Activated CD4-positive, alpha-beta memory T cell treated with anti-CD3 and anti-CD28 coated beads, Interleukin-2, amount 10 ng/mL, durations not matched to agents 7 days and 5 days (primary cell): ENCODE measurements around the gene SEC31A. TPM values are rescaled to one million over a fixed set of nuclear protein-coding genes. Genes with fewer than 3 reads are reported as not detected.
"Not testable (repeated sequence)": the region's sequence is repeated elsewhere in the genome, so short reads cannot be mapped to it uniquely, and the experiment has no call there.

ENCODE experiments used
- CTCF ChIA-PET: fragments of 350-600 bp; sonication (Branson Sonifier 250); formaldehyde crosslinking; loops from one replicate; lab custom pipeline; 2021; ENCODE audit warnings: antibody characterized with exemption, inconsistent platforms; lab: Charles Lee
- POLR2A ChIA-PET: fragments of 350-600 bp; sonication (Branson Sonifier 250); formaldehyde crosslinking; loops from one replicate; lab custom pipeline; 2021; ENCODE audit warnings: antibody characterized with exemption; lab: Charles Lee
- DNase-seq: peaks from one replicate; pipeline ENCODE4 v3.0.0-alpha.2; 2020
- H3K27ac Mint-ChIP-seq: one replicate; pipeline ENCODE4 v1.8.0; 2021; ENCODE audit warnings: mild to moderate bottlenecking, mixed read lengths
- H3K27me3 Mint-ChIP-seq: one replicate; pipeline ENCODE4 v1.8.0; 2021; ENCODE audit warnings: mixed read lengths
- H3K36me3 Mint-ChIP-seq: one replicate; pipeline ENCODE4 v1.8.0; 2021; ENCODE audit warnings: low read depth, mixed read lengths
- H3K4me1 Mint-ChIP-seq: one replicate; pipeline ENCODE4 v1.8.0; 2021; ENCODE audit warnings: mixed read lengths
- H3K4me3 Mint-ChIP-seq: one replicate; pipeline ENCODE4 v1.8.0; 2021; ENCODE audit warnings: mild to moderate bottlenecking, mixed read lengths
- H3K9me3 Mint-ChIP-seq: one replicate; pipeline ENCODE4 v1.8.0; 2021; ENCODE audit warnings: mixed read lengths
- total RNA-seq, 2 experiments: library from RNA; stranded (reverse); gene quantifications; one replicate each; pipeline ENCODE4 v1.2.3, GENCODE V29; 2021

The SEC31A gene
- 100 to 1,000 TPM; 102 to 108 TPM for total RNA-seq

DNA sequence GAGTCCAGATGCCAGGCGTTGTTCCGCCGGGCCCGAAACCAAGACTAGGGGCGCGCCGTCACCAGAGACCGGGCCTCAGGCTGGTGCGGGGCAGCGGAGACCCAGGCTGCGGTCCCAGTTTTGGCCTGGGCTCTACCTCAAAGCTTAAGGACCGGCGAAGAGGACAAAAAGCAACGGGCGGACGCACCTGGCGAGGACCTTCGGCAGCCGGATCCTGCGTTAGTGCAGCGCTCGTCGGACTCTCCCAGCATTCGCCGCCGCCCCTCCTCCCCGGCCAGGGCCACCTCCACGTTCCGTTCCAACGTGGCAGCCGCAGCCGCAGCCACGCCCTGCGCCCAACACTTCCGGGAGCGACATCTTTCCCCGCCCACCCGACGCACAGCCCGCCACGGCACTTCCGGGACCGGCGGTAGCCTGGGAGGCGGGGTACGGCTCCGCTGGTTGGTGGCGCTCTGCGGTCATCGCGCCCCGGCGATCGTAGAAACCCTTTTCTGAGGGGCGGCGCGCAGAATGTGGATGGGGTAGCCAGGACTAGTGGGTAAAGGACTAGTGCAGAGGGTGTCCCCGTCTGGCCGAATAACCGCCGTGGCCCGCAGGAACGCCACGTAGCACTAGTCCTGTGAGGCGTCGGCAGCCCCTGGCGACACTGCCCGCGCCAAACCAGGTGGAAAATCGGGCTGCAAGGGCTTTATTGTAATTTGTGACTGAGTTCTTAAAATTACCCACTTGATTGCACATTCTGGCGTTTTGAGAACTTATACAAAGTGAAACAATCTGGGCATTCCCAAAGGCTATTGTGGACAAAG, at the start of gene SEC31A:
Gene SEC31A (minus strand): TSS at position 253 of the 806 bp plus-strand sequence. CDS start 9,217 bp downstream, outside the sequence.
- POLR2A ChIA-PET, result interaction anchor here (1.0 to 4.5 kb wide), 7 partner anchors 9 to 144 kb away, joined by 3 to 51 read pairs (median 8); partner anchors contain the start of genes COPS4 and THAP9

DNA sequence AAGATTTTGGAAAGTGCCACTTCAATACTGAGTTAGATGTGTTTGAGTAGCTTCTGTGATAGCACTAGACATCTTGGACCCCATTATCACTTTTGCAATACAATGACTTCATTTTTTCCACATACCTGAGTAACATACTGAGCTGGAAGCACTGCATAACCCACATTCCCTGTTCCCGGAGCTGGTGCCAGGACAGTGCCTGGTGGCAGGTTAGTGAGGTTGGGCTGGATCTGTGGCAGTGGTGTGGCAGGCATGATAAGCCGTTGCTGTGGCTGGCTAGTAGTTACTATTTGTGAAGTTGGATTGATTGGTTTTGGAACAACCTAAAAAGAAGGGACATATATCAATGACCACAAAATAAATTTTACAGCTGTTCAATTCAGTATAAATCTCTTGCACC, 48.5 kb upstream of the SEC31A start:
- Mint-ChIP-seq H3K27ac (no peak overlapping the region), H3K36me3 (peaks cover 66% of the 10 kb centered on the region), H3K9me3 (no peaks in the 10 kb centered on the region), H3K4me3 (no peak overlapping the region), H3K4me1 (no peaks in the 10 kb centered on the region), H3K27me3 (no peaks in the 10 kb centered on the region)
- CTCF ChIA-PET, result no interaction called here
- POLR2A ChIA-PET, result interaction anchor here (1.2 to 1.3 kb wide), 2 partner anchors 12 to 40 kb away, joined by 3 read pairs; no protein-coding TSS in a partner anchor
- no peak for DNase-seq

More for the DNA sequence above, at the start of gene SEC31A:
- Mint-ChIP-seq H3K27me3 (no peaks in the 10 kb centered on the region), H3K27ac (peak within 1 kb of the TSS; percentile 88), H3K36me3 (peaks cover 23% of the 10 kb centered on the region), H3K9me3 (no peaks in the 10 kb centered on the region), H3K4me1 (peaks cover 54% of the 10 kb centered on the region), H3K4me3 (peak within 1 kb of the TSS; percentile 83)
- CTCF ChIA-PET, result interaction anchor here (0.7 to 1.0 kb wide), 3 partner anchors 9 to 219 kb away, joined by 3 to 7 read pairs (median 4); partner anchors contain the start of gene THAP9
- peak; percentile 98 for DNase-seq

DNA sequence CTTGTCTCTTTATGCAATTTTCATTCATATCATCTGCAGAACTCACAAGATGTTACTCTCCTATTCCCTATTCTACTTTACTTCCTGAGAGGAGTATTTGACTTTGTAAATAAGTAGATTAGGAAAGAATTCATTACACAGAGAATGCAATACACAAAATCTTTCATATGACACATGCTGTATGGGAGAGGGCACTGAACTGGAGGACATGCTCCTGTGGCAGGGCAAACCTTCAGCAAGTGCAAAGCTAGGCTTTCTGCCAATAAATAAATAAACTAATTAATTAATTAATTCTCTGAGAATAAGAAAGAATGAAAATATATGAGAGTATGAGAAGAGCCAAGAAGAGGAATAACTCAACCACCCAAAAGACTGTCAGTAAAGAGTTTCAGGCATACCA, 43.5 kb upstream of the SEC31A start:
- H3K27ac Mint-ChIP-seq, result no peak overlapping the region
- no peak for DNase-seq

GRCh38 chr4:82930848-82931755, 40.1 kb upstream of the SEC31A start:
- Mint-ChIP-seq H3K36me3 (peaks cover 53% of the 10 kb centered on the region), H3K27me3 (no peaks in the 10 kb centered on the region)

More for the DNA sequence above, 43.5 kb upstream of the SEC31A start:
- Mint-ChIP-seq H3K4me1 (no peaks in the 10 kb centered on the region), H3K27me3 (no peaks in the 10 kb centered on the region), H3K4me3 (no peak overlapping the region), H3K36me3 (peaks cover 68% of the 10 kb centered on the region), H3K9me3 (no peaks in the 10 kb centered on the region)
- ChIA-PET CTCF (no interaction called here), POLR2A (no interaction called here)

DNA sequence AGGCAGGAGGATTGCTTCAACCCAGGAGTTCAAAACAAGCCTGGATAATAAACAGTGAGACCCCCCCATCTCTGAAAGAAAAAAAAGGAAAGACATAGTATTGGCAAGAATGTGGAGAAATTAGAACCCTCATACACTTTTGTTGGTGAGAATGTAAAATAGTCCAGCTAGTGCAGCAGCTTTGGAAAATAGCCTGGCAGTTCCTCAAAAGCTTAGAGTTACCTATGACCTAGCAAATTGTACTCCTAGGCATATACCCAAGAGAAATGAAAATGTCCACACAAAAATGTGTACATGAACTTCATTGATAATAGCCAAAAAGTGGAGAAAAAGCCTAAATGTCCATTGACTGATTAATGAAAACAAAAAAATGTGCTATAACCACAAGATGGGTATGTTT, 30.8 kb upstream of the SEC31A start:
- ChIA-PET POLR2A (interaction anchor here (1.3 kb wide), 1 partner anchor 30 kb away, joined by 3 read pairs; no protein-coding TSS in a partner anchor), CTCF (no interaction called here)
- Mint-ChIP-seq H3K27ac (no peak overlapping the region), H3K4me1 (no peaks in the 10 kb centered on the region), H3K4me3 (no peak overlapping the region), H3K9me3 (no peaks in the 10 kb centered on the region), H3K36me3 (peaks cover 4% of the 10 kb centered on the region), H3K27me3 (no peaks in the 10 kb centered on the region)
- DNase-seq, result no peak

More at GRCh38 chr4:82930848-82931755, 40.1 kb upstream of the SEC31A start:
- no peak overlapping the region for H3K27ac Mint-ChIP-seq
- no peak overlapping the region for H3K4me3 Mint-ChIP-seq
- no peak for DNase-seq
- ChIA-PET CTCF (interaction anchor here (0.7 kb wide), 1 partner anchor 244 kb away, joined by 3 read pairs; no protein-coding TSS in a partner anchor), POLR2A (no interaction called here)
- no peaks in the 10 kb centered on the region for H3K4me1 Mint-ChIP-seq
- H3K9me3 Mint-ChIP-seq, result no peaks in the 10 kb centered on the region

GRCh38 chr4:82919386-82919785, 28.4 kb upstream of the SEC31A start:
- Mint-ChIP-seq H3K9me3 (no peaks in the 10 kb centered on the region), H3K4me1 (no peaks in the 10 kb centered on the region), H3K27ac (no peak overlapping the region), H3K4me3 (no peak overlapping the region), H3K27me3 (no peaks in the 10 kb centered on the region), H3K36me3 (peaks cover 5% of the 10 kb centered on the region)
- POLR2A ChIA-PET, result no interaction called here
- no peak for DNase-seq
- CTCF ChIA-PET, result no interaction called here

DNA sequence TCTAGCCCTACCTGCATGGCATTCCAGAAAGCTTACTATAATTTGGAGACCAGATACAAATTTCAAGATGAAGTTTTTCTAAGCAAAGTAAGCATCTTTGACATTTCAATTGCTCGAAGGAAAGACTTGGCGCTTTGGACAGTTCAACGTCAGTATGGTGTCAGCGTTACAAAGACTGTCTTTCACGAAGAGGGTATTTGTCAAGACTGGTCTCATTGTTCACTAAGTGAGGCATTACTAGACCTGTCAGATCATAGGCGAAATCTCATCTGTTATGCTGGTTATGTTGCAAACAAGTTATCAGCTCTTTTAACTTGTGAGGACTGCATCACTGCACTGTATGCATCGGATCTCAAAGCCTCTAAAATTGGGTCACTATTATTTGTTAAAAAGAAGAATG, 27.1 kb upstream of the SEC31A start:
- H3K9me3 Mint-ChIP-seq, result no peaks in the 10 kb centered on the region
- H3K36me3 Mint-ChIP-seq, result peaks cover 6% of the 10 kb centered on the region
- H3K4me3 Mint-ChIP-seq, result no peak overlapping the region
- no peaks in the 10 kb centered on the region for H3K27me3 Mint-ChIP-seq
- DNase-seq, result no peak
- no peaks in the 10 kb centered on the region for H3K4me1 Mint-ChIP-seq
- ChIA-PET CTCF (no interaction called here), POLR2A (no interaction called here)
- H3K27ac Mint-ChIP-seq, result no peak overlapping the region

DNA sequence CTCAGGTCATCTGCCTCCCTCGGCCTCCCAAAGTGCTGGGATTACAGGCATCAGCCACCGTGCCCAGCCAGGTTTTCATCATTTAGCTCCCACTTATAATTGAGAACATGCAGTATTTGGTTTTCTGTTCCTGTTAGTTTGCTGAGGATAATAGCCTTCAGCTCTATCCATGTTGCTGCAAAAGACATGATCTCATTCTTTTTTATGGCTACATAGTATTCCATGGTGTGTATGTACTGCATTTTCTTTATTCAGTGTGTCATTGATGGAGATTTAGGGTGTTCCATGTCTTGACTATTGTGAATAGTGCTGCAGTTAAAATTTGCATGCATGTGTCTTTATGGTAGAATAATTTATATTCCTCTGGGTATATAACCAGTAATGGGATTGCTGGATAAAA, 23.0 kb upstream of the SEC31A start:
- H3K9me3 Mint-ChIP-seq, POLR2A ChIA-PET, H3K4me3 Mint-ChIP-seq, CTCF ChIA-PET, H3K27me3 Mint-ChIP-seq, H3K4me1 Mint-ChIP-seq, H3K27ac Mint-ChIP-seq, DNase-seq: not testable (repeated sequence)
- peaks cover 11% of the 10 kb centered on the region for H3K36me3 Mint-ChIP-seq

DNA sequence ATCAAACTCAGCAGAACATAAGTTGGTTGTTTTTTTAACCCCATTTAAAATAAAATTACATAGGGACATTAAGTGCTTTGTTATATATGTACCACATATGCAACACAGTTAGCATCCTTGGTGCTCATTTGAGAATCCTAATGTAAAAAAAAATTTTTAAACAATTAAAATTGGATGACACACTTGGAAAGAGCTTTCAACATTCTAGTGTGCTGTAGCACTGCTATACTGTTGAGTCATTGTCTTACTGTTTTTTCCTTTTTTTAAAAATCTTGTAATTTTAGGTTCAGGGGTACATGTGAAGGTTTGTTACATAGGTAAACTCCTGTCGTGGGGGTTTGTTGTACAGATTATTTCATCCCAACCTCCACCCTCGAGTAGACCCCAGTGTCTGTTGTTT, 22.4 kb upstream of the SEC31A start:
- Mint-ChIP-seq H3K36me3 (peaks cover 11% of the 10 kb centered on the region), H3K27ac (no peak overlapping the region), H3K4me3 (no peak overlapping the region), H3K27me3 (no peaks in the 10 kb centered on the region), H3K4me1 (no peaks in the 10 kb centered on the region), H3K9me3 (no peaks in the 10 kb centered on the region)
- no peak for DNase-seq
- POLR2A ChIA-PET, result no interaction called here
- CTCF ChIA-PET, result no interaction called here

GRCh38 chr4:82909326-82909725, 18.4 kb upstream of the SEC31A start:
- no peak for DNase-seq
- H3K4me3 Mint-ChIP-seq, result no peak overlapping the region
- POLR2A ChIA-PET, result no interaction called here
- H3K27me3 Mint-ChIP-seq, result peaks cover 14% of the 10 kb centered on the region
- peaks cover 9% of the 10 kb centered on the region for H3K4me1 Mint-ChIP-seq
- CTCF ChIA-PET, result no interaction called here
- no peak overlapping the region for H3K27ac Mint-ChIP-seq
- H3K36me3 Mint-ChIP-seq, result peaks cover 9% of the 10 kb centered on the region
- H3K9me3 Mint-ChIP-seq, result no peaks in the 10 kb centered on the region

DNA sequence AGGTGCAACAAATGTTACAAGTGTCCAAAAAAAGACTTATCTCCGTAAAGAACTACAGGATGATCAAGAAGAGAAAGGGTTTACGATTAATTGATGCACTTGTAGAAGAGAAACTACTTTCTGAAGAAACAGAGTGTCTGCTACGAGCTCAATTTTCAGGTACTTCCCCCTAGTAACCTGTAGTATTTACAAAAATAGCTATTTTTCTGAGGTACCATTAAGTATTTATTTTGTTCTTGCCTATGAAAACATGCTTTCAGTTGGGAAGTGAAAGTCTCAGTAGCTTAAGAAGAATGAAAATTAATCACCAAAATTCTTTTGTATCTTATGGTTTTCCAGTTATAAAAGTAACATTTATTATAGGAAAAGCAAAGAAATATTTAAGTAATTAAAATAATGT, 15.5 kb upstream of the SEC31A start:
- ChIA-PET CTCF (interaction anchor here (0.9 to 1.2 kb wide), 2 partner anchors 8 to 58 kb away, joined by 3 read pairs; no protein-coding TSS in a partner anchor), POLR2A (interaction anchor here (0.9 to 5.6 kb wide), 3 partner anchors 83 to 168 kb away, joined by 3 to 33 read pairs (median 3); partner anchors contain the start of gene LIN54)
- no peaks in the 10 kb centered on the region for H3K9me3 Mint-ChIP-seq

DNA sequence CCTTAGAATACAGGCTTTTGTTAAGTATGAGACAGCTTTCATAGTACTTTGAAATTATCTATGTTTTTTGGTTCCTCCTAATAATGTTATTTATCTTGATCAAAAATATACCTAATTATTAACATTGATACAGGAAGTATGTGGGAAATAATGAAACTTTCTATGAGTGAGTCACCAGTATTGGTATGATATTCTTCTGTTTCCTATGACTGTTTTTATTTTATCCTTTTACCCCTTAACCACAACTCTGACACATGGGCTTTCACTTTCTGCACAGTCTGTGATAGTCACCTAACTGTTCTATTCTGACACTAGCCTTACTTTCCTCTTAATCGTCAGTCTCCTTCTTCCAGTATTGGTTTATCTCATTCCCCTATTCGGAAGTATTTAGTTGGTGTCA, 14.3 kb upstream of the SEC31A start:
- CTCF ChIA-PET, result no interaction called here
- Mint-ChIP-seq H3K27me3 (peaks cover 17% of the 10 kb centered on the region), H3K27ac (no peak overlapping the region), H3K9me3 (no peaks in the 10 kb centered on the region), H3K4me3 (peak overlapping the region; percentile 17), H3K4me1 (peaks cover 18% of the 10 kb centered on the region), H3K36me3 (peaks cover 4% of the 10 kb centered on the region)
- peak; percentile 54 for DNase-seq
- POLR2A ChIA-PET, result interaction anchor here (0.6 to 5.6 kb wide), 6 partner anchors 13 to 326 kb away, joined by 3 to 33 read pairs (median 4); partner anchors contain the start of genes COPS4 and LIN54

More for the DNA sequence above, 15.5 kb upstream of the SEC31A start:
- Mint-ChIP-seq H3K4me1 (peaks cover 18% of the 10 kb centered on the region), H3K27ac (no peak overlapping the region), H3K4me3 (no peak overlapping the region), H3K27me3 (peaks cover 17% of the 10 kb centered on the region), H3K36me3 (peaks cover 9% of the 10 kb centered on the region)
- no peak for DNase-seq
